ENCODE measurements around the gene STK39. TPM values are rescaled to one million over a fixed set of nuclear protein-coding genes. Genes with fewer than 3 reads are reported as not detected.

STK39 gene
- total and polyA plus RNA-seq, 2 donors from 2014 or later, result 15.9 to 27.1 TPM

DNA sequence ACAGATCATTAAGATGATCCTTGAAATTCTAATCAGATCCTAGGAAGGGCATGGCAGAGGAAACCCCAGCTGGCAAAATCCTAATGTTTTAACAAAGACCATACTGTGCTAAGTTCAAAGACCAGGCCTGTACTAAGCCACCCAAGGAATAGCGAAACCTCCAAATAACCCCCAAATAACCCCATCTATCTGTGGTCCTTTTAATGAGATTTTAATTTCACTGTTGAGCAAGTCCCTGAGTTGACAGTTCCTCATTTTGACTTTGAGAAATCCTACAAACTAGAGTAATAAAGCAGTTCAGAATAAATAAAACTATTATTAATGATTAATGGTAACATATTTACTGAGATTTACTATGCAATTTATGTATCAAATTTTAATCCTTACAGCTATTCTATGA lies 259.8 kb downstream of the STK39 start:
- H3K27me3 ChIP-seq (ENCODE audit: control insufficient read depth, insufficient read depth, low read length), result no peaks in the 10 kb centered on the region
- H3K27ac ChIP-seq (ENCODE audit: low read depth in 2 of 2, low read length in 2 of 2), result no peak overlapping the region
- H3K9me3 ChIP-seq (ENCODE audit: control insufficient read depth in 2 of 3, insufficient read depth in 1 of 3, low read length in 3 of 3), result no peaks in the 10 kb centered on the region
- intact Hi-C loops (cut with DNase I), result no loop called here
- FAIRE-seq, result no peak
- no peak for DNase-seq
- H3K9ac ChIP-seq (ENCODE audit: low read length in 3 of 3), result no peak overlapping the region
- H3K4me1 ChIP-seq (ENCODE audit: control insufficient read depth in 2 of 3, insufficient read depth in 2 of 3, low read depth in 1 of 3, low read length in 3 of 3), result no peaks in the 10 kb centered on the region
- H3K4me3 ChIP-seq (ENCODE audit: low read length in 3 of 3), result no peak overlapping the region
- H3K36me3 ChIP-seq (ENCODE audit: control insufficient read depth in 2 of 3, insufficient read depth in 3 of 3, low read length in 3 of 3), result no peaks in the 10 kb centered on the region
- TF ChIP-seq, protein P1, sequence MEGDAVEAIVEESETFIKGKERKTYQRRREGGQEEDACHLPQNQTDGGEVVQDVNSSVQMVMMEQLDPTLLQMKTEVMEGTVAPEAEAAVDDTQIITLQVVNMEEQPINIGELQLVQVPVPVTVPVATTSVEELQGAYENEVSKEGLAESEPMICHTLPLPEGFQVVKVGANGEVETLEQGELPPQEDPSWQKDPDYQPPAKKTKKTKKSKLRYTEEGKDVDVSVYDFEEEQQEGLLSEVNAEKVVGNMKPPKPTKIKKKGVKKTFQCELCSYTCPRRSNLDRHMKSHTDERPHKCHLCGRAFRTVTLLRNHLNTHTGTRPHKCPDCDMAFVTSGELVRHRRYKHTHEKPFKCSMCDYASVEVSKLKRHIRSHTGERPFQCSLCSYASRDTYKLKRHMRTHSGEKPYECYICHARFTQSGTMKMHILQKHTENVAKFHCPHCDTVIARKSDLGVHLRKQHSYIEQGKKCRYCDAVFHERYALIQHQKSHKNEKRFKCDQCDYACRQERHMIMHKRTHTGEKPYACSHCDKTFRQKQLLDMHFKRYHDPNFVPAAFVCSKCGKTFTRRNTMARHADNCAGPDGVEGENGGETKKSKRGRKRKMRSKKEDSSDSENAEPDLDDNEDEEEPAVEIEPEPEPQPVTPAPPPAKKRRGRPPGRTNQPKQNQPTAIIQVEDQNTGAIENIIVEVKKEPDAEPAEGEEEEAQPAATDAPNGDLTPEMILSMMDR (IDR thresholded peaks at IDR 0.05; ENCODE audit: borderline replicate concordance, extremely low read depth, insufficient read depth), result no peak

DNA sequence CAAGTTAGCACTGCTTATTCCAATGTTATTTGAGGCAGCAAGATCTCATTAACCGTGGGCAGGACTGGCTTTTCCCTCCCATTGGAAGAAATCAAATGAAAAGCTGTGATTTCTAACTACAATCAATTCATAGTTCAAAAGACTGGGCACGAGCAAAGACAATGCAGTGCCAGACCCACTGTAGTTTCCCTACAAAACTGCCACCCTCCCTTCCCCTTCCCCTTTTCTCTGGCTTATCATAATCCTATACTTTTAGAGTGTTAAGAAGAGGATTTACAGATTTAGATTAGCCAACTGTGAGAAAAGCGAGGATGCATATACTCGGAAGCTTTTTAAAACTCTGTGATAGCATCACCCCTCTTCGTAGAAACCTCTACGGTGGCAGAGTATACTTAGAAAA lies 260.4 kb downstream of the STK39 start:
- Histone ChIP-seq H3K9me3 (ENCODE audit: control insufficient read depth in 2 of 3, insufficient read depth in 1 of 3, low read length in 3 of 3) (no peaks in the 10 kb centered on the region), H3K4me3 (ENCODE audit: low read length in 3 of 3) (no peak overlapping the region), H3K27me3 (ENCODE audit: control insufficient read depth, insufficient read depth, low read length) (no peaks in the 10 kb centered on the region), H3K36me3 (ENCODE audit: control insufficient read depth in 2 of 3, insufficient read depth in 3 of 3, low read length in 3 of 3) (no peaks in the 10 kb centered on the region), H3K9ac (ENCODE audit: low read length in 3 of 3) (no peak overlapping the region), H3K27ac (ENCODE audit: low read depth in 2 of 2, low read length in 2 of 2) (no peak overlapping the region), H3K4me1 (ENCODE audit: control insufficient read depth in 2 of 3, insufficient read depth in 2 of 3, low read depth in 1 of 3, low read length in 3 of 3) (no peaks in the 10 kb centered on the region)
- TF ChIP-seq, protein P1 (IDR thresholded peaks at IDR 0.05; ENCODE audit: borderline replicate concordance, extremely low read depth, insufficient read depth), result no peak
- FAIRE-seq, result no peak
- intact Hi-C loops (cut with DNase I), result no loop called here
- no peak for DNase-seq

DNA sequence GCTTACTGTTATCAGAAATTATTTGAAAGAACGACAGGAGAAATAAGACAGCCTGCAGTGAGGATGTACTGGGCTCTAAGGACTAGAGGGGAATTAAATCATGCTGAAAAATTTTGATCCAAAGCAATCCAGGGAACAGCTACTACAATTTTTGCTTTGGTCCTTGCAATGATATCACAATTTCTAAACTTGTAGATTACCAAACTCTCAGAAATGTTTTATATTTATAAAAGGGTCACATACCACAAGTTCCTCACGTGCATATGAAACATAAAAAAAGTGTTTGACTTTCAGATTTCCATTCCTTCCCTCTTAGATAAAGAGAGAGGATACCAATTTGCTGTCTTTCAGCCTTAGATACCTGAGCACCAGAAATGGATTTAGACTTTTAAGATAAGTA lies 261.2 kb downstream of the STK39 start:
- TF ChIP-seq, protein P1 (IDR thresholded peaks at IDR 0.05; ENCODE audit: borderline replicate concordance, extremely low read depth, insufficient read depth), result no peak
- Histone ChIP-seq H3K27ac (ENCODE audit: low read depth in 2 of 2, low read length in 2 of 2) (no peak overlapping the region), H3K9me3 (ENCODE audit: control insufficient read depth in 2 of 3, insufficient read depth in 1 of 3, low read length in 3 of 3) (no peaks in the 10 kb centered on the region), H3K27me3 (ENCODE audit: control insufficient read depth, insufficient read depth, low read length) (no peaks in the 10 kb centered on the region), H3K9ac (ENCODE audit: low read length in 3 of 3) (no peak overlapping the region), H3K4me3 (ENCODE audit: low read length in 3 of 3) (no peak overlapping the region), H3K4me1 (ENCODE audit: control insufficient read depth in 2 of 3, insufficient read depth in 2 of 3, low read depth in 1 of 3, low read length in 3 of 3) (no peaks in the 10 kb centered on the region), H3K36me3 (ENCODE audit: control insufficient read depth in 2 of 3, insufficient read depth in 3 of 3, low read length in 3 of 3) (no peaks in the 10 kb centered on the region)
- DNase-seq, result no peak
- intact Hi-C loops (cut with DNase I), result no loop called here
- no peak for FAIRE-seq

DNA sequence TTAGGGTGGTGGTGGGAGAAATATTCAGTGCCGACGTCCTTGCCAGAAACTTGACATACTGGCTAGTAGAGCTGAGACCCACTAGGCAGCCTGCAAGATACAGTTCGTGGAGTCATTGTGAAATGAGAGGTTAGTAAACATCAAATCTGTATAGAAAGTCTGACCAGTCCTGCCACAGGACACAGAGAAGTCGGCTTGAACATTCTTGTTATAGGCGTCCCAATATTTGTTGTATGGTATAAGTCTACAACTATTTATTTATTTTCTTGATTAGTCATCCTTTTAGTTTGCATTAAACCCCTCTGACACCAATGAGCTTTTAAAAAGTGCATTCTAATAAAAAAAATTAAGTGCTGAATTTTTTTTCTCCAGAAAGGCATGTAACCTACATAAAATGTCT lies 265.4 kb downstream of the STK39 start:
- no peak for FAIRE-seq
- no peaks in the 10 kb centered on the region for H3K27me3 ChIP-seq (ENCODE audit: control insufficient read depth, insufficient read depth, low read length)
- H3K4me1 ChIP-seq (ENCODE audit: control insufficient read depth in 2 of 3, insufficient read depth in 2 of 3, low read depth in 1 of 3, low read length in 3 of 3), result no peaks in the 10 kb centered on the region
- H3K9ac ChIP-seq (ENCODE audit: low read length in 3 of 3), result no peak overlapping the region
- no peak overlapping the region for H3K27ac ChIP-seq (ENCODE audit: low read depth in 2 of 2, low read length in 2 of 2)
- H3K4me3 ChIP-seq (ENCODE audit: low read length in 3 of 3), result no peak overlapping the region
- intact Hi-C loops (cut with DNase I), result no loop called here
- no peaks in the 10 kb centered on the region for H3K36me3 ChIP-seq (ENCODE audit: control insufficient read depth in 2 of 3, insufficient read depth in 3 of 3, low read length in 3 of 3)
- DNase-seq, result no peak
- TF ChIP-seq, protein P1 (IDR thresholded peaks at IDR 0.05; ENCODE audit: borderline replicate concordance, extremely low read depth, insufficient read depth), result no peak
- H3K9me3 ChIP-seq (ENCODE audit: control insufficient read depth in 2 of 3, insufficient read depth in 1 of 3, low read length in 3 of 3), result no peaks in the 10 kb centered on the region

All from kidney (tissue), 14 donors.